HepG2 (cell line): Measurements from ENCODE around the gene POLR3K. TPM values are rescaled to one million over a fixed set of nuclear protein-coding genes. Genes with fewer than 3 reads are reported as not detected.

Experiments used
- ATF1 ChIP-seq: IDR thresholded peaks from 2 replicates; pipeline ENCODE4 v1.6.1; 2016; ENCODE audit warnings: mild to moderate bottlenecking, control low read depth
- ATF2 ChIP-seq: sonication (generic); formaldehyde crosslinking; IDR thresholded peaks from 2 replicates; pipeline ENCODE4 v1.4.0; 2020; ENCODE audit warnings: missing genetic modification reagents
- FOXJ3 ChIP-seq: sonication (generic); formaldehyde crosslinking; IDR thresholded peaks from 2 replicates; pipeline ENCODE4 v1.4.0; 2020; ENCODE audit warnings: missing genetic modification reagents, mild to moderate bottlenecking, borderline replicate concordance
- HMG20B ChIP-seq: conservative IDR thresholded peaks from 2 replicates; pipeline ENCODE4 v1.6.1; 2016; ENCODE audit warnings: missing genetic modification reagents, missing compliant biosample characterization
- JUND ChIP-seq: sonication (generic); formaldehyde crosslinking; IDR thresholded peaks from 2 replicates; pipeline ENCODE4 v1.8.0; 2022; ENCODE audit warnings: mild to moderate bottlenecking, missing genetic modification reagents
- KLF9 ChIP-seq: IDR thresholded peaks from 2 replicates; pipeline ENCODE4 v1.6.1; 2016; ENCODE audit warnings: low read depth
- NFIC ChIP-seq: IDR thresholded peaks from 2 replicates; pipeline ENCODE4 v1.6.1; 2012; ENCODE audit warnings: mild to moderate bottlenecking, low read length, inconsistent platforms
- POLR2A ChIP-seq, 2 experiments: IDR thresholded peaks; 2 replicates each; pipeline ENCODE4 v1.6.1; 2011; ENCODE audit warnings: low read depth in 2 of 2, low read length in 2 of 2, mild to moderate bottlenecking in 1 of 2, moderate library complexity in 1 of 2; ENCODE audit not compliant: insufficient read depth in 1 of 2
- SMYD3 ChIP-seq: sonication (generic); formaldehyde crosslinking; IDR thresholded peaks from 2 replicates; pipeline ENCODE4 v1.8.1; 2023; ENCODE audit warnings: mild to moderate bottlenecking, missing genetic modification reagents
- SOX13 ChIP-seq, 3 experiments: fragments of 450-650 bp in 1 of 3; sonication (generic) in 1 of 3; formaldehyde crosslinking in 1 of 3; IDR thresholded peaks in 2 of 3; conservative IDR thresholded peaks in 1 of 3; 2 replicates each; pipeline versions ENCODE4 v1.5.0 to v1.6.1; 2016 to 2020; ENCODE audit warnings: antibody characterized with exemption in 1 of 3, mild to moderate bottlenecking in 1 of 3, missing compliant biosample characterization in 1 of 3, missing genetic modification reagents in 1 of 3, moderate library complexity in 1 of 3
- SP5 ChIP-seq: IDR thresholded peaks from 2 replicates; pipeline ENCODE4 v1.6.1; 2016; ENCODE audit warnings: low read depth, borderline replicate concordance
- TIGD3 ChIP-seq: sonication (generic); formaldehyde crosslinking; IDR thresholded peaks from 2 replicates; pipeline ENCODE4 v1.5.1; 2020; ENCODE audit warnings: mild to moderate bottlenecking, missing genetic modification reagents, borderline replicate concordance
- YY1 ChIP-seq: IDR thresholded peaks from 2 replicates; pipeline ENCODE4 v1.6.1; 2011; ENCODE audit warnings: low read length, low read depth, moderate library complexity, mild to moderate bottlenecking; ENCODE audit not compliant: insufficient read depth, insufficient replicate concordance
- ZBTB7A ChIP-seq: sonication (generic); formaldehyde crosslinking; IDR thresholded peaks from 2 replicates; pipeline ENCODE4 v1.8.0; 2022; ENCODE audit warnings: mild to moderate bottlenecking, missing genetic modification reagents
- ZFY ChIP-seq: sonication (generic); formaldehyde crosslinking; IDR thresholded peaks from 2 replicates; pipeline ENCODE4 v1.4.0; 2020; ENCODE audit warnings: missing genetic modification reagents
- ZNF138 ChIP-seq: sonication (generic); formaldehyde crosslinking; IDR thresholded peaks from 2 replicates; pipeline ENCODE4 v1.5.0; 2020; ENCODE audit warnings: mild to moderate bottlenecking, low read depth, missing genetic modification reagents
- ZNF235 ChIP-seq: sonication (generic); formaldehyde crosslinking; IDR thresholded peaks from 2 replicates; pipeline ENCODE4 v1.8.1; 2023; ENCODE audit warnings: mild to moderate bottlenecking, missing genetic modification reagents, borderline replicate concordance
- ZNF33A ChIP-seq: sonication (generic); formaldehyde crosslinking; IDR thresholded peaks from 2 replicates; pipeline ENCODE4 v1.5.1; 2020; ENCODE audit warnings: missing genetic modification reagents, mild to moderate bottlenecking, moderate library complexity, borderline replicate concordance
- ZNF354B ChIP-seq: sonication (generic); formaldehyde crosslinking; IDR thresholded peaks from 2 replicates; pipeline ENCODE4 v1.8.0; 2022; ENCODE audit warnings: mild to moderate bottlenecking, missing genetic modification reagents
- ZNF552 ChIP-seq: sonication (generic); formaldehyde crosslinking; IDR thresholded peaks from 2 replicates; pipeline ENCODE4 v1.9.0; 2022; ENCODE audit warnings: missing genetic modification reagents, mild to moderate bottlenecking, borderline replicate concordance
- ZNF557 ChIP-seq: sonication (generic); formaldehyde crosslinking; IDR thresholded peaks from 2 replicates; pipeline ENCODE4 v1.4.0; 2020; ENCODE audit warnings: missing genetic modification reagents
- ZNF670 ChIP-seq: sonication (generic); formaldehyde crosslinking; IDR thresholded peaks from 2 replicates; pipeline ENCODE4 v1.8.0; 2022; ENCODE audit warnings: mild to moderate bottlenecking, missing genetic modification reagents, borderline replicate concordance
- ZNF703 ChIP-seq: sonication (generic); formaldehyde crosslinking; IDR thresholded peaks from 2 replicates; pipeline ENCODE4 v1.5.1; 2020; ENCODE audit warnings: missing genetic modification reagents, mild to moderate bottlenecking, moderate library complexity, borderline replicate concordance
- polyA plus RNA-seq, 8 experiments: library from polyadenylated mRNA; depleted of rRNA in 3 of 8; stranded (reverse) in 7 of 8; unstranded in 1 of 8; fragments of >200 nt; fragmentation: Illumina TruSeq in 4 of 8; extraction: Trizol in 4 of 8; gene quantifications; 2 replicates each; pipeline versions ENCODE4 v1.2.1 to v1.2.3, GENCODE V29; 2011 to 2016; ENCODE audit warnings: low read depth in 4 of 8, missing spikeins in 1 of 8, mixed read lengths in 1 of 8; ENCODE audit not compliant: insufficient read depth in 1 of 8
- total RNA-seq, 5 experiments: library from RNA; depleted of rRNA; stranded (reverse); fragments of >200 nt; fragmentation: Illumina TruSeq; extraction: Trizol; gene quantifications; 2 replicates each; pipeline ENCODE4 v1.2.3, GENCODE V29; 2016; ENCODE audit warnings: low read depth in 1 of 5
- TF ChIP-seq, protein P1 (sequence below): sonication (generic); formaldehyde crosslinking; IDR thresholded peaks from 2 replicates; pipeline ENCODE4 v1.4.0; 2020; ENCODE audit warnings: missing genetic modification reagents, borderline replicate concordance

Gene POLR3K
- total and polyA plus RNA-seq, 2 of the 13 experiments (the other 11 are each of a cell fraction or from before 2014, with no cell fraction given): 14.8 to 18.8 TPM

DNA sequence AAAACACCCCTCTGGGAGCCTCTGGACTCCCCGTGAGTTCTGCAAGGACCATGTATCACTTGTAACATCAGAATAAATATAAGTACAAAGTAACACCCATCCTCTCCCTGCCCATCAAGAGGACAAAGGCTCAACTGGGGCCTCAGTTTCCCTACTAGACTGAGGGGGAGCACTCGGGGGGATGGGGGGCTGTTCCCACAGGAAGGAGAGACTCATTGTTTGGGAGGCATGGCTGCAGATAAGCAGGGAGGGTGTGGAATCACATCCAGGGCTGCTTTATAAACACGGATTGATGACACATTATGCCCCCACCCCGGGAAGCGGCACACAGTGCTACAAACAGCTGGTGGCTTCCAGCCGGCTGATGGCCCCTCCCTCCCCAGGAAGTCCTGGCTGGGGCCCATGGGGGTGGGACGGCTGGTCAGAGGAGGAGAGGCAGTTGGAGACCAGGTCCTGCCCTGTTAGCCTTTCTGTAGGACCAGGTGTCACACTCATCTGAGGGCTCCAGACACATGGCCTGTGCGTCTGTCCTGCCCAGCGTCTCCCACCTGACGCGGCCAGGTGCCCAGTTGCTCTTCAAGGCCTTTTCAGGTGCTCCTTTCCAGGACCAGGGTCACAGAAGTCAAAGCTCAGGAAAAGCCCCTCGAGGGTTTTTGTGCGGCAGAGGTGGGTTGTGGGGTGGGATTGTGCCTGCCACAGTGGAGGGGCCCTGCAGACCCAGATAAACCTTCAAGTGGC lies 23.3 kb upstream of the POLR3K start (continued):
- TF ChIP-seq FOXJ3 (CRISPR knock-in tag): no peak
- TF ChIP-seq TIGD3 (CRISPR knock-in tag): no peak
- no peak for TF ChIP-seq KLF9
- no peak for TF ChIP-seq JUND
- TF ChIP-seq ZNF703: no peak
- no peak for TF ChIP-seq ATF1 (CRISPR knock-in tag)
- TF ChIP-seq ZNF33A (CRISPR knock-in tag): no peak
- TF ChIP-seq ZNF138 (CRISPR knock-in tag): no peak
- no peak for TF ChIP-seq ZNF552 (CRISPR knock-in tag)
- TF ChIP-seq SMYD3 (CRISPR knock-in tag): no peak
- TF ChIP-seq ZFY (CRISPR knock-in tag): no peak
- peak; percentile 85 for TF ChIP-seq SP5
- TF ChIP-seq, protein P1, sequence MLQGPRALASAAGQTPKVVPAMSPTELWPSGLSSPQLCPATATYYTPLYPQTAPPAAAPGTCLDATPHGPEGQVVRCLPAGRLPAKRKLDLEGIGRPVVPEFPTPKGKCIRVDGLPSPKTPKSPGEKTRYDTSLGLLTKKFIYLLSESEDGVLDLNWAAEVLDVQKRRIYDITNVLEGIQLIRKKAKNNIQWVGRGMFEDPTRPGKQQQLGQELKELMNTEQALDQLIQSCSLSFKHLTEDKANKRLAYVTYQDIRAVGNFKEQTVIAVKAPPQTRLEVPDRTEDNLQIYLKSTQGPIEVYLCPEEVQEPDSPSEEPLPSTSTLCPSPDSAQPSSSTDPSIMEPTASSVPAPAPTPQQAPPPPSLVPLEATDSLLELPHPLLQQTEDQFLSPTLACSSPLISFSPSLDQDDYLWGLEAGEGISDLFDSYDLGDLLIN (CRISPR knock-in tag): no peak
- TF ChIP-seq ZBTB7A (CRISPR knock-in tag): peak; percentile 7; the same call in 1 of the 2 replicates
- TF ChIP-seq HMG20B (CRISPR knock-in tag): no peak
- no peak for TF ChIP-seq ZNF354B (CRISPR knock-in tag)
- TF ChIP-seq NFIC: no peak
- no peak for TF ChIP-seq YY1
- TF ChIP-seq ZNF557: no peak
- no peak for TF ChIP-seq ZNF670
- TF ChIP-seq POLR2A (IDR thresholded peaks at IDR 0.05; ENCODE audit: insufficient read depth in 1 of 2, low read depth in 2 of 2, low read length in 2 of 2): peak in 1 of 2 experiments; percentile 65; a peak in 2 of 4 replicates
- no peak for TF ChIP-seq SOX13 (IDR thresholded peaks at IDR 0.05)
- TF ChIP-seq SOX13 (CRISPR knock-in tag; conservative IDR thresholded peaks at IDR 0.05 in 1 of 2, IDR thresholded peaks at IDR 0.05 in 1 of 2): peak in 1 of 2 experiments; percentile 30; a peak in 1 of 4 replicates
- TF ChIP-seq ZNF235 (CRISPR knock-in tag): no peak
- TF ChIP-seq ATF2: no peak
